GM12801 (cell line): ENCODE results near the gene LRRC74A.

Experiments
- CTCF ChIP-seq: IDR thresholded peaks from one replicate; pipeline ENCODE4 v1.5.1; 2011; ENCODE audit warnings: control low read depth; ENCODE audit not compliant: insufficient read length; ENCODE audit errors: extremely low read depth

The LRRC74A gene

GRCh38 chr14:76881348-76881747 lies 55.1 kb downstream of the LRRC74A start:
- no peak for TF ChIP-seq CTCF

- no peak for TF ChIP-seq CTCF
These were observed 56.4 kb downstream of the LRRC74A start for GRCh38 chr14:76882651-76883050.

GRCh38 chr14:76883447-76883846 lies 57.2 kb downstream of the LRRC74A start:
- no peak for TF ChIP-seq CTCF

- no peak for TF ChIP-seq CTCF
These were observed 58.2 kb downstream of the LRRC74A start for GRCh38 chr14:76884394-76884793.

- TF ChIP-seq CTCF = no peak
These were observed 58.7 kb downstream of the LRRC74A start for GRCh38 chr14:76884853-76885276.

- no peak for TF ChIP-seq CTCF
These were observed 61.0 kb downstream of the LRRC74A start for GRCh38 chr14:76887191-76887590.

- TF ChIP-seq CTCF = no peak
These were observed 65.2 kb downstream of the LRRC74A start for GRCh38 chr14:76891391-76891790.

GRCh38 chr14:76894308-76894707 lies 68.1 kb downstream of the LRRC74A start:
- TF ChIP-seq CTCF = no peak
